ENCODE results near the gene KMT2D. TPM values are rescaled to one million over a fixed set of nuclear protein-coding genes. Genes with fewer than 3 reads are reported as not detected.

Gene KMT2D
- total and polyA plus RNA-seq, 2 of the 8 experiments (the other 6 are each of a cell fraction or from before 2014, with no cell fraction given) = 9.1 to 86.3 TPM

DNA sequence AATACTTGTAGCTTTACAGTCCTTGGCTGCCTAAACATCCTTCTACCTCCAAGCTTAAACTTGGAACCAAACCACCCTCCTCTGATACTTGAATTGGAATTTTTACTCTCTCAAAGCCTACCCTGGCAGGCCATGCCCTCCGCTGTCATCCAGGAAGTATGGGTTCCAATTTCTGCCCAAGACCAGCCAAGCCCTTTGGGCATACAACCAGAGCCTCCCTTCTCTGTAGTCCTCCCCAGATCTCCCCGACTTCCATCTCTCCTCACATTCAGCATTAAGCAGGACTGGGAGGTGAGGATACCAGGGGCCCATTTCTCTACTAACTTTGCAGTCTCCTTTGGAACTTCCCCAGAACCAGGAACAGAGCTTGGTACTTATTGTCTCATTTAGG lies 34.4 kb upstream of the KMT2D start:
- Histone ChIP-seq H3K4me2 (ENCODE audit: insufficient read depth in 1 of 2, low read depth in 2 of 2, low read length in 2 of 2) (peak overlapping the region; percentile 71 to 89), H4K20me1 (replicated peaks in 1 of 2; ENCODE audit: control insufficient read depth in 1 of 2, insufficient read depth in 2 of 2, low read length in 2 of 2) (peaks cover 2 to 5% of the 10 kb centered on the region in 2 experiments), H2BK20ac (ENCODE audit: low read length) (no peak overlapping the region), H2BK12ac (ENCODE audit: low read depth, low read length) (no peak overlapping the region), H3K27ac (ENCODE audit: low read depth, low read length) (no peak overlapping the region), H3K79me2 (ENCODE audit: control insufficient read depth in 1 of 2, insufficient read depth in 2 of 2, low read length in 2 of 2) (no peaks in the 10 kb centered on the region), H3K27me3 (replicated peaks in 1 of 4; ENCODE audit: control insufficient read depth in 3 of 4, extremely low read depth in 1 of 4, insufficient read depth in 3 of 4, low read length in 3 of 4) (peaks cover 38 to 55% (median 54%) of the 10 kb centered on the region in 4 experiments), H3K23ac (ENCODE audit: insufficient read length) (no peak overlapping the region), H2BK5ac (ENCODE audit: low read depth, low read length) (no peak overlapping the region), H2AK5ac (ENCODE audit: low read depth, low read length) (no peak overlapping the region), H2AFZ (ENCODE audit: low read length) (no peak overlapping the region), H3K18ac (ENCODE audit: extremely low read depth, low read length) (no peak overlapping the region), H2BK15ac (ENCODE audit: low read length) (no peak overlapping the region), H3K9me3 (ENCODE audit: insufficient read depth in 2 of 2, low read depth in 1 of 2, low read length in 1 of 2) (no peaks in the 10 kb centered on the region; a peak in 1 of 4 replicates), H3K36me3 (ENCODE audit: control insufficient read depth in 2 of 4, insufficient read depth in 4 of 4, low read length in 3 of 4) (peaks cover 2 to 8% (median 4%) of the 10 kb centered on the region in 4 experiments; a peak in 4 of 8 replicates), H3K4ac (replicated peaks; ENCODE audit: insufficient read length, low read depth, low read length) (no peak overlapping the region), H3K4me1 (replicated peaks in 1 of 4; ENCODE audit: control insufficient read depth in 3 of 4, insufficient read depth in 4 of 4, low read length in 3 of 4) (peaks cover 0 to 33% (median 14%) of the 10 kb centered on the region in 4 experiments; a peak in 5 of 7 replicates), H3K23me2 (ENCODE audit: low read depth, low read length) (peaks cover 8% of the 10 kb centered on the region), H3K4me3 (ENCODE audit: extremely low read depth in 1 of 4, insufficient read depth in 2 of 4, low read depth in 3 of 4, low read length in 4 of 4) (peak overlapping the region in 2 of 4 experiments; percentile 5 to 54; a peak in 3 of 8 replicates), H3K14ac (ENCODE audit: insufficient read length) (no peak overlapping the region), H2BK120ac (replicated peaks; ENCODE audit: low read depth, low read length) (no peak overlapping the region), H3K9ac (replicated peaks in 1 of 4; ENCODE audit: extremely low read depth in 1 of 4, low read depth in 3 of 4, low read length in 3 of 4) (no peak overlapping the region), H4K5ac (ENCODE audit: insufficient read length, low read depth, low read length) (no peak overlapping the region), H4K91ac (replicated peaks; ENCODE audit: insufficient read length, low read length) (no peak overlapping the region), H3K56ac (replicated peaks; ENCODE audit: insufficient read length, low read depth, low read length) (no peak overlapping the region), H4K8ac (ENCODE audit: extremely low read depth, insufficient read depth, low read length) (no peak overlapping the region), H3K79me1 (ENCODE audit: low read depth, low read length) (no peaks in the 10 kb centered on the region)
- DNase-seq (ENCODE audit: low read depth in 1 of 2, low spot score in 2 of 2) = no peak
- WGBS, 2 experiments (ENCODE audit: extremely low coverage in 1 of 2, insufficient coverage in 1 of 2, insufficient read length in 1 of 2, insufficient replicate concordance in 2 of 2, low coverage in 1 of 2, low lambda C conversion rate in 2 of 2, missing lambda C conversion rate in 1 of 2) = 75% methylated on average over 2 of the region's 2 CpGs; no CpG with 5 or more reads in 1 of the 2 experiments
- ChIA-PET POLR2A (ENCODE audit: partially characterized antibody) (interaction anchor here (0.8 to 6.4 kb wide), 13 partner anchors 8 to 170 kb away, joined by 3 to 66 read pairs (median 6); partner anchors contain the start of genes FKBP11, LMBR1L, RHEBL1 and TUBA1B), CTCF (ENCODE audit: partially characterized antibody) (interaction anchor here (1.1 to 11.2 kb wide), 10 partner anchors 9 to 138 kb away, joined by 3 to 178 read pairs (median 10); partner anchors contain the start of genes LMBR1L and RHEBL1)
- TF ChIP-seq CREB1 (IDR thresholded peaks at IDR 0.05) (no peak), GTF2F1 (IDR thresholded peaks at IDR 0.05; ENCODE audit: borderline replicate concordance, low read depth, low read length) (no peak), RXRA (IDR thresholded peaks at IDR 0.05; ENCODE audit: insufficient read depth, low read depth, low read length) (no peak), CBX5 (IDR thresholded peaks at IDR 0.05; ENCODE audit: low read depth, low read length) (no peak), POLR2A (IDR thresholded peaks at IDR 0.05; ENCODE audit: control extremely low read depth in 1 of 2, low read depth in 2 of 2, low read length in 2 of 2) (peak in 1 of 2 experiments; percentile 31; a peak in 1 of 3 replicates)
- TF ChIP-seq, protein P1, sequence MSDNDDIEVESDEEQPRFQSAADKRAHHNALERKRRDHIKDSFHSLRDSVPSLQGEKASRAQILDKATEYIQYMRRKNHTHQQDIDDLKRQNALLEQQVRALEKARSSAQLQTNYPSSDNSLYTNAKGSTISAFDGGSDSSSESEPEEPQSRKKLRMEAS (IDR thresholded peaks at IDR 0.05) = no peak
- TF ChIP-seq, protein P2, sequence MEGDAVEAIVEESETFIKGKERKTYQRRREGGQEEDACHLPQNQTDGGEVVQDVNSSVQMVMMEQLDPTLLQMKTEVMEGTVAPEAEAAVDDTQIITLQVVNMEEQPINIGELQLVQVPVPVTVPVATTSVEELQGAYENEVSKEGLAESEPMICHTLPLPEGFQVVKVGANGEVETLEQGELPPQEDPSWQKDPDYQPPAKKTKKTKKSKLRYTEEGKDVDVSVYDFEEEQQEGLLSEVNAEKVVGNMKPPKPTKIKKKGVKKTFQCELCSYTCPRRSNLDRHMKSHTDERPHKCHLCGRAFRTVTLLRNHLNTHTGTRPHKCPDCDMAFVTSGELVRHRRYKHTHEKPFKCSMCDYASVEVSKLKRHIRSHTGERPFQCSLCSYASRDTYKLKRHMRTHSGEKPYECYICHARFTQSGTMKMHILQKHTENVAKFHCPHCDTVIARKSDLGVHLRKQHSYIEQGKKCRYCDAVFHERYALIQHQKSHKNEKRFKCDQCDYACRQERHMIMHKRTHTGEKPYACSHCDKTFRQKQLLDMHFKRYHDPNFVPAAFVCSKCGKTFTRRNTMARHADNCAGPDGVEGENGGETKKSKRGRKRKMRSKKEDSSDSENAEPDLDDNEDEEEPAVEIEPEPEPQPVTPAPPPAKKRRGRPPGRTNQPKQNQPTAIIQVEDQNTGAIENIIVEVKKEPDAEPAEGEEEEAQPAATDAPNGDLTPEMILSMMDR (IDR thresholded peaks at IDR 0.05; ENCODE audit: control extremely low read depth in 1 of 3, insufficient read depth in 1 of 3, low read depth in 1 of 3, low read length in 3 of 3) = no peak
- TF ChIP-seq, protein P3, sequence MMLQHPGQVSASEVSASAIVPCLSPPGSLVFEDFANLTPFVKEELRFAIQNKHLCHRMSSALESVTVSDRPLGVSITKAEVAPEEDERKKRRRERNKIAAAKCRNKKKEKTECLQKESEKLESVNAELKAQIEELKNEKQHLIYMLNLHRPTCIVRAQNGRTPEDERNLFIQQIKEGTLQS (IDR thresholded peaks at IDR 0.05; ENCODE audit: insufficient read depth, low read depth, low read length) = no peak
- no peak for FAIRE-seq

Measured in H1 (cell line).